WTC11 (cell line): Measurements from ENCODE around the gene UAP1L1. TPM values are rescaled to one million over a fixed set of nuclear protein-coding genes. Genes with fewer than 3 reads are reported as not detected.

Source experiments
- ATAC-seq: fragments of 200-7000 bp; cut with Tn5 transposase; 2 replicates; pipeline ENCODE4 v1.10.0; 2021; ENCODE audit warnings: mild to moderate bottlenecking, moderate library complexity
- CTCF ChIA-PET: fragments of 300-600 bp; sonication (Branson Sonifier 250); formaldehyde crosslinking; loops from one replicate; lab custom pipeline; 2021; ENCODE audit warnings: antibody characterized with exemption; lab: Charles Lee
- POLR2A ChIA-PET: fragments of 350-600 bp; sonication (Branson Sonifier 250); formaldehyde crosslinking; loops from one replicate; lab custom pipeline; 2021; ENCODE audit warnings: antibody characterized with exemption; lab: Charles Lee
- DNase-seq: peaks from one replicate; pipeline ENCODE4 v3.0.0; 2021; ENCODE audit warnings: low spot score
- H3K27ac Mint-ChIP-seq: 2 replicates; pipeline ENCODE4 v1.8.0; 2021; ENCODE audit warnings: mixed read lengths
- H3K27me3 Mint-ChIP-seq: 2 replicates; pipeline ENCODE4 v1.8.0; 2021; ENCODE audit warnings: low read depth, mild to moderate bottlenecking, moderate library complexity, mixed read lengths
- H3K36me3 Mint-ChIP-seq: 2 replicates; pipeline ENCODE4 v1.8.0; 2021; ENCODE audit warnings: mixed read lengths
- H3K4me1 Mint-ChIP-seq: 2 replicates; pipeline ENCODE4 v1.8.0; 2022; ENCODE audit warnings: mixed read lengths
- H3K4me3 Mint-ChIP-seq: 2 replicates; pipeline ENCODE4 v1.8.0; 2021; ENCODE audit warnings: mild to moderate bottlenecking, moderate library complexity, mixed read lengths
- H3K9me3 Mint-ChIP-seq: 2 replicates; pipeline ENCODE4 v1.8.0; 2021; ENCODE audit warnings: mixed read lengths
- CBFB ChIP-seq: sonication (generic); formaldehyde crosslinking; IDR thresholded peaks from 2 replicates; pipeline ENCODE4 v1.8.1; 2022; ENCODE audit warnings: mild to moderate bottlenecking, low read depth, missing genetic modification reagents
- CREM ChIP-seq: sonication (generic); formaldehyde crosslinking; IDR thresholded peaks from 2 replicates; pipeline ENCODE4 v1.8.1; 2022; ENCODE audit warnings: mild to moderate bottlenecking, missing genetic modification reagents, moderate library complexity
- ESRRA ChIP-seq: sonication (generic); formaldehyde crosslinking; IDR thresholded peaks from 2 replicates; pipeline ENCODE4 v1.8.1; 2022; ENCODE audit warnings: mild to moderate bottlenecking, missing genetic modification reagents, borderline replicate concordance
- HMGA2 ChIP-seq: fragments of 250-450 bp; sonication (Bioruptor Pico); IDR thresholded peaks from 2 replicates; pipeline ENCODE4 v1.4.0; 2021; ENCODE audit warnings: mild to moderate bottlenecking, moderate library complexity
- IRF2 ChIP-seq: sonication (generic); formaldehyde crosslinking; IDR thresholded peaks from 2 replicates; pipeline ENCODE4 v1.8.0; 2022; ENCODE audit warnings: low read depth, missing genetic modification reagents, borderline replicate concordance
- KAT7 ChIP-seq: sonication (generic); formaldehyde crosslinking; IDR thresholded peaks from 2 replicates; pipeline ENCODE4 v1.8.1; 2023; ENCODE audit warnings: missing genetic modification reagents, mild to moderate bottlenecking, borderline replicate concordance
- NFE2L1 ChIP-seq: sonication (generic); formaldehyde crosslinking; IDR thresholded peaks from 2 replicates; pipeline ENCODE4 v1.8.1; 2023; ENCODE audit warnings: missing genetic modification reagents
- NR1H2 ChIP-seq: sonication (generic); formaldehyde crosslinking; IDR thresholded peaks from 2 replicates; pipeline ENCODE4 v1.9.0; 2021; ENCODE audit warnings: mild to moderate bottlenecking, moderate library complexity, missing genetic modification reagents
- NR3C1 ChIP-seq: sonication (generic); formaldehyde crosslinking; conservative IDR thresholded peaks from 2 replicates; pipeline ENCODE4 v1.8.1; 2023; ENCODE audit warnings: low read depth, mild to moderate bottlenecking, missing genetic modification reagents
- RORB ChIP-seq: fragments of 250-450 bp; sonication (Bioruptor Pico); IDR thresholded peaks from 2 replicates; pipeline ENCODE4 v1.9.0; 2021; ENCODE audit warnings: mild to moderate bottlenecking
- SMAD4 ChIP-seq: sonication (generic); formaldehyde crosslinking; IDR thresholded peaks from 2 replicates; pipeline ENCODE4 v1.8.0; 2022; ENCODE audit warnings: mild to moderate bottlenecking, missing genetic modification reagents
- SOX15 ChIP-seq: fragments of 250-450 bp; sonication (Bioruptor Pico); IDR thresholded peaks from 2 replicates; pipeline ENCODE4 v1.9.0; 2021; ENCODE audit warnings: mild to moderate bottlenecking
- TCF7 ChIP-seq: sonication (generic); formaldehyde crosslinking; IDR thresholded peaks from 2 replicates; pipeline ENCODE4 v1.8.0; 2022; ENCODE audit warnings: mild to moderate bottlenecking, low read depth, missing genetic modification reagents, moderate library complexity
- ZNF423 ChIP-seq: fragments of 250-450 bp; sonication (Bioruptor Pico); IDR thresholded peaks from 2 replicates; pipeline ENCODE4 v2.1.2; 2022; ENCODE audit warnings: mild to moderate bottlenecking, moderate library complexity
- total RNA-seq: library from RNA; stranded (reverse); gene quantifications from 3 replicates; pipeline ENCODE4 v1.2.3, GENCODE V29; 2021
- TF ChIP-seq, protein P1 (sequence below): sonication (generic); formaldehyde crosslinking; conservative IDR thresholded peaks from 2 replicates; pipeline ENCODE4 v1.8.1; 2022; ENCODE audit warnings: mild to moderate bottlenecking, missing genetic modification reagents
- TF ChIP-seq, protein P2 (sequence below): sonication (generic); formaldehyde crosslinking; IDR thresholded peaks from 2 replicates; pipeline ENCODE4 v1.8.0; 2022; ENCODE audit warnings: mild to moderate bottlenecking, missing genetic modification reagents
- TF ChIP-seq, protein P3 (sequence below): sonication (generic); formaldehyde crosslinking; IDR thresholded peaks from 2 replicates; pipeline ENCODE4 v1.8.1; 2023; ENCODE audit warnings: mild to moderate bottlenecking, missing genetic modification reagents, moderate library complexity
- TF ChIP-seq, protein P4 (sequence below): fragments of 250-450 bp; sonication (Bioruptor Pico); IDR thresholded peaks from 2 replicates; pipeline ENCODE4 v1.9.0; 2021; ENCODE audit warnings: moderate library complexity, mild to moderate bottlenecking, inconsistent platforms, borderline replicate concordance
- TF ChIP-seq, protein P5 (sequence below): sonication (generic); formaldehyde crosslinking; IDR thresholded peaks from 2 replicates; pipeline ENCODE4 v1.8.1; 2023; ENCODE audit warnings: mild to moderate bottlenecking, missing genetic modification reagents
- TF ChIP-seq, protein P6 (sequence below): sonication (generic); formaldehyde crosslinking; IDR thresholded peaks from 2 replicates; pipeline ENCODE4 v1.8.0; 2022; ENCODE audit warnings: mild to moderate bottlenecking, missing genetic modification reagents
- TF ChIP-seq, protein P7 (sequence below): fragments of 250-450 bp; sonication (Bioruptor Pico); conservative IDR thresholded peaks from 2 replicates; pipeline ENCODE4 v1.9.0; 2021; ENCODE audit warnings: mild to moderate bottlenecking

Gene UAP1L1
- total RNA-seq, 1 experiment from 2014 or later: 17.7 TPM

DNA sequence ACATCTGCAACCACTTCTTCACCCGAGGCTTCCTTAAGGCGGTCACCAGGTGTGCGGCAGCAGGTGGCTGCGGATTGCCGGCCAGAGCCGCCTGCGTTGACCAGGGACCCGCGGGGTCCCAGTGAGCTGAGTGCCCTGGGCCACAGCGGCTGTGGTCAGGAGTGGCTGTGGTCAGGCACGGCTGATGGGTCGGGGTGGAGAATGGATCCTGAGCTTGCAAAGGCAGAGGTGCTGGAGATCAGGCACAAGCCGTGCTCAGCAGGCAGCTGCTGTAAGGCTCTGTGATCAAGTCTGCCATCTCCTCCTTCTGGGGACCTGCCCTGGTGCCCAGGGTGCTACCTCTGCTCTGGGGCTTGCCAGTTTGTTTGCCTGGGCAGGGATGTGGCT, 2.1 kb downstream of the UAP1L1 start:
- Mint-ChIP-seq H3K4me3 (peak overlapping the region; percentile 25; the same call in 1 of the 2 replicates), H3K27ac (no peak overlapping the region), H3K9me3 (no peaks in the 10 kb centered on the region), H3K4me1 (peaks cover 12% of the 10 kb centered on the region), H3K36me3 (no peaks in the 10 kb centered on the region), H3K27me3 (peaks cover 39% of the 10 kb centered on the region)
- CTCF ChIA-PET: interaction anchor here (2.0 to 4.3 kb wide), 3 partner anchors 11 to 44 kb away, joined by 7 to 69 read pairs (median 10); partner anchors contain the start of gene SAPCD2
- TF ChIP-seq CBFB (CRISPR knock-in tag) (no peak), SOX15 (CRISPR knock-in tag) (no peak), NR1H2 (no peak), ZNF423 (CRISPR knock-in tag) (no peak), NFE2L1 (CRISPR knock-in tag) (no peak), RORB (CRISPR knock-in tag) (no peak), NR3C1 (CRISPR knock-in tag) (no peak)
- TF ChIP-seq, protein P1, sequence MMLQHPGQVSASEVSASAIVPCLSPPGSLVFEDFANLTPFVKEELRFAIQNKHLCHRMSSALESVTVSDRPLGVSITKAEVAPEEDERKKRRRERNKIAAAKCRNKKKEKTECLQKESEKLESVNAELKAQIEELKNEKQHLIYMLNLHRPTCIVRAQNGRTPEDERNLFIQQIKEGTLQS (CRISPR knock-in tag): 0 out of 2 replicates have a peak, but pooled peaks have one; percentile 41
- TF ChIP-seq, protein P2, sequence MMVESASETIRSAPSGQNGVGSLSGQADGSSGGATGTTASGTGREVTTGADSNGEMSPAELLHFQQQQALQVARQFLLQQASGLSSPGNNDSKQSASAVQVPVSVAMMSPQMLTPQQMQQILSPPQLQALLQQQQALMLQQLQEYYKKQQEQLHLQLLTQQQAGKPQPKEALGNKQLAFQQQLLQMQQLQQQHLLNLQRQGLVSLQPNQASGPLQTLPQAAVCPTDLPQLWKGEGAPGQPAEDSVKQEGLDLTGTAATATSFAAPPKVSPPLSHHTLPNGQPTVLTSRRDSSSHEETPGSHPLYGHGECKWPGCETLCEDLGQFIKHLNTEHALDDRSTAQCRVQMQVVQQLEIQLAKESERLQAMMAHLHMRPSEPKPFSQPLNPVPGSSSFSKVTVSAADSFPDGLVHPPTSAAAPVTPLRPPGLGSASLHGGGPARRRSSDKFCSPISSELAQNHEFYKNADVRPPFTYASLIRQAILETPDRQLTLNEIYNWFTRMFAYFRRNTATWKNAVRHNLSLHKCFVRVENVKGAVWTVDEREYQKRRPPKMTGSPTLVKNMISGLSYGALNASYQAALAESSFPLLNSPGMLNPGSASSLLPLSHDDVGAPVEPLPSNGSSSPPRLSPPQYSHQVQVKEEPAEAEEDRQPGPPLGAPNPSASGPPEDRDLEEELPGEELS (CRISPR knock-in tag): no peak
- ATAC-seq (no peak), DNase-seq (no peak)
- POLR2A ChIA-PET: no interaction called here

DNA sequence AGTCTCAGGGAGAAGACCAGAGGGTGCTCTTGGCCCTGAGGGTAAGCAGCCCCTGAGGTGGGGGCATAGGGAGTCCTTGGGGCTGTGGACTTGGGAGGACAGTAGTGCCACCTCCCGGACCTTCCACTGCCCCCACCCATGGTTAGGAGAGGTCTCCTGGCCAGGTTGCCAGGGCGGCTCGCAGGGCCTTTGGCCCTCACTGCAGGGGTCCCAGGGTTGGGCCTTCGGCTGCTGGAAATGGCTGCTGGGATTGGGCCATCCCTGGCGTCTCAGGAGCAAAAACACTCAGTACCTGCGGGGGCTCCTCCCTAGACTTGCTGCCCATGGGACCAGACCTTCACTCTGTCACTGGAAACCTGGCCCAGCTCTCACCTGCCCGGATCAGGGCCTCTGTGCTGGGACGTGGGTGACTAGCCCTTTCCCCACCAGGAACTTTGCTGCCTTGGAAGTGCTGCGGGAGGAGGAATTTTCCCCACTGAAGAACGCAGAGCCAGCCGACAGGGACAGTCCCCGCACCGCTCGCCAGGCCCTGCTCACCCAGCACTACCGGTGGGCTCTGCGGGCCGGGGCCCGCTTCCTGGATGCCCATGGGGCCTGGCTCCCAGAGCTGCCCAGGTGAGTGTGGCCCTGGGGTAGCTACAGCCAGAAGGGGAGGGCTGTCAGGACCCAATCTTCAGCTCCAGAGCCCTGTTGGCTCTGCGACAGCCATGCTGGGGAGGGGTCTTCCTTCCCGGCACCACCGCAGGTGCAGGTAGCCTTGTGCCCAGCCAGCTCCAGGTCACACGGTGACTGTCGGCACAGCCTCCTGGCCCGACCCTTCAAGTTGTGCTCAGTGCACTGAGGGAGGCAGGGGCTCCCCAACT, 3.2 kb downstream of the UAP1L1 start:
- H3K4me1 Mint-ChIP-seq: peaks cover 3% of the 10 kb centered on the region
- DNase-seq (no peak), ATAC-seq (no peak)
- H3K36me3 Mint-ChIP-seq: no peaks in the 10 kb centered on the region
- CTCF ChIA-PET: interaction anchor here (1.0 to 3.0 kb wide), 5 partner anchors 10 to 45 kb away, joined by 4 to 11 read pairs (median 7); partner anchors contain the start of gene SAPCD2
- TF ChIP-seq CREM: no peak
- no peak for TF ChIP-seq TCF7 (CRISPR knock-in tag)
- TF ChIP-seq, protein P3, sequence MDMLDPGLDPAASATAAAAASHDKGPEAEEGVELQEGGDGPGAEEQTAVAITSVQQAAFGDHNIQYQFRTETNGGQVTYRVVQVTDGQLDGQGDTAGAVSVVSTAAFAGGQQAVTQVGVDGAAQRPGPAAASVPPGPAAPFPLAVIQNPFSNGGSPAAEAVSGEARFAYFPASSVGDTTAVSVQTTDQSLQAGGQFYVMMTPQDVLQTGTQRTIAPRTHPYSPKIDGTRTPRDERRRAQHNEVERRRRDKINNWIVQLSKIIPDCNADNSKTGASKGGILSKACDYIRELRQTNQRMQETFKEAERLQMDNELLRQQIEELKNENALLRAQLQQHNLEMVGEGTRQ (CRISPR knock-in tag): no peak
- TF ChIP-seq, protein P4, sequence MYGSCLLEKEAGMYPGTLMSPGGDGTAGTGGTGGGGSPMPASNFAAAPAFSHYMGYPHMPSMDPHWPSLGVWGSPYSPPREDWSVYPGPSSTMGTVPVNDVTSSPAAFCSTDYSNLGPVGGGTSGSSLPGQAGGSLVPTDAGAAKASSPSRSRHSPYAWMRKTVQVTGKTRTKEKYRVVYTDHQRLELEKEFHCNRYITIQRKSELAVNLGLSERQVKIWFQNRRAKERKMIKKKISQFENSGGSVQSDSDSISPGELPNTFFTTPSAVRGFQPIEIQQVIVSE (CRISPR knock-in tag): no peak
- TF ChIP-seq, all 79 proteins: peak for 0
- POLR2A ChIA-PET: no interaction called here
- Mint-ChIP-seq H3K27me3 (peaks cover 39% of the 10 kb centered on the region), H3K4me3 (no peak overlapping the region), H3K27ac (no peak overlapping the region), H3K9me3 (no peaks in the 10 kb centered on the region)

DNA sequence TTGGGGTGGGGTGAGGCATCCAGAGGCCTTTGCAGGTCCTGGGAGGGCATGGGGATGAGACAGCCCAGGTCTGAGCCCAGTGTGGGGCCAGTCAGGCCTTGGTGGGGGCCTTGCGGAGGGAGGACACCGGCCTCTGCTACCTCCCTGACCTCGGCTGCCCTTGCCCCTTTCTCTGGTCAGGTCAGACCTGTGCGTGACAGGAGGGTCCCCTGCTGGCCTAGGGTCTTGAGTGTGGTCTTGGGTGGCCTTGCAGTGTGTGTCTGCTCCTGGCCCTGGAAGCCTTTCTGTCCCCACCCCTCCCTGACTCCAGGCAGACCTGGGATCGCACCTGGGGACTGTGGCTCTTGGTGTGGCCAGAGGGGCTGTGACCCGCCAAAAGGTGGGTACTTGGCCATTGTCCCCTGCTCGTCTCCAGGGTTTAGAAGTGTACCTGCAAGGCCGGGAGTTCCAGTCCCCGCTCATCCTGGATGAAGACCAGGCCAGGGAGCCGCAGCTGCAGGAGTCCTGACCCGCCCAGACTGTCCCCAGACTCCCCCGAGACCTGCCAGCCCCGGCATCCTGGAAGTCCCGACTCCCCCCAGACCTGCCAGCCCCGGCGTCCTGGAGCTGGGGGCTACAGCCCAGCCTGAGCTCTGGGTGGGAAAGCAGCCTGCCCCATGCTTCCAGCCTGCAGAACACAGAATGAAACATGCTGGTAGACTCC, 5.1 kb downstream of the UAP1L1 start:
- CTCF ChIA-PET: interaction anchor here (0.6 to 8.7 kb wide), 5 partner anchors 12 to 47 kb away, joined by 4 to 177 read pairs (median 10); partner anchors contain the start of gene SAPCD2
- ATAC-seq (no peak), DNase-seq (no peak)
- POLR2A ChIA-PET: no interaction called here
- Mint-ChIP-seq H3K27ac (no peak overlapping the region), H3K9me3 (no peaks in the 10 kb centered on the region), H3K4me3 (no peak overlapping the region), H3K36me3 (no peaks in the 10 kb centered on the region), H3K27me3 (peaks cover 33% of the 10 kb centered on the region), H3K4me1 (peaks cover 6% of the 10 kb centered on the region)
- TF ChIP-seq ESRRA (CRISPR knock-in tag): no peak
- TF ChIP-seq IRF2: no peak
- no peak for TF ChIP-seq HMGA2 (CRISPR knock-in tag)
- TF ChIP-seq, protein P5, sequence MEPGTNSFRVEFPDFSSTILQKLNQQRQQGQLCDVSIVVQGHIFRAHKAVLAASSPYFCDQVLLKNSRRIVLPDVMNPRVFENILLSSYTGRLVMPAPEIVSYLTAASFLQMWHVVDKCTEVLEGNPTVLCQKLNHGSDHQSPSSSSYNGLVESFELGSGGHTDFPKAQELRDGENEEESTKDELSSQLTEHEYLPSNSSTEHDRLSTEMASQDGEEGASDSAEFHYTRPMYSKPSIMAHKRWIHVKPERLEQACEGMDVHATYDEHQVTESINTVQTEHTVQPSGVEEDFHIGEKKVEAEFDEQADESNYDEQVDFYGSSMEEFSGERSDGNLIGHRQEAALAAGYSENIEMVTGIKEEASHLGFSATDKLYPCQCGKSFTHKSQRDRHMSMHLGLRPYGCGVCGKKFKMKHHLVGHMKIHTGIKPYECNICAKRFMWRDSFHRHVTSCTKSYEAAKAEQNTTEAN (CRISPR knock-in tag): no peak
- TF ChIP-seq KAT7: no peak
- TF ChIP-seq SMAD4: no peak
- TF ChIP-seq, protein P6, sequence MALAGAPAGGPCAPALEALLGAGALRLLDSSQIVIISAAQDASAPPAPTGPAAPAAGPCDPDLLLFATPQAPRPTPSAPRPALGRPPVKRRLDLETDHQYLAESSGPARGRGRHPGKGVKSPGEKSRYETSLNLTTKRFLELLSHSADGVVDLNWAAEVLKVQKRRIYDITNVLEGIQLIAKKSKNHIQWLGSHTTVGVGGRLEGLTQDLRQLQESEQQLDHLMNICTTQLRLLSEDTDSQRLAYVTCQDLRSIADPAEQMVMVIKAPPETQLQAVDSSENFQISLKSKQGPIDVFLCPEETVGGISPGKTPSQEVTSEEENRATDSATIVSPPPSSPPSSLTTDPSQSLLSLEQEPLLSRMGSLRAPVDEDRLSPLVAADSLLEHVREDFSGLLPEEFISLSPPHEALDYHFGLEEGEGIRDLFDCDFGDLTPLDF (CRISPR knock-in tag): no peak
- TF ChIP-seq, protein P7, sequence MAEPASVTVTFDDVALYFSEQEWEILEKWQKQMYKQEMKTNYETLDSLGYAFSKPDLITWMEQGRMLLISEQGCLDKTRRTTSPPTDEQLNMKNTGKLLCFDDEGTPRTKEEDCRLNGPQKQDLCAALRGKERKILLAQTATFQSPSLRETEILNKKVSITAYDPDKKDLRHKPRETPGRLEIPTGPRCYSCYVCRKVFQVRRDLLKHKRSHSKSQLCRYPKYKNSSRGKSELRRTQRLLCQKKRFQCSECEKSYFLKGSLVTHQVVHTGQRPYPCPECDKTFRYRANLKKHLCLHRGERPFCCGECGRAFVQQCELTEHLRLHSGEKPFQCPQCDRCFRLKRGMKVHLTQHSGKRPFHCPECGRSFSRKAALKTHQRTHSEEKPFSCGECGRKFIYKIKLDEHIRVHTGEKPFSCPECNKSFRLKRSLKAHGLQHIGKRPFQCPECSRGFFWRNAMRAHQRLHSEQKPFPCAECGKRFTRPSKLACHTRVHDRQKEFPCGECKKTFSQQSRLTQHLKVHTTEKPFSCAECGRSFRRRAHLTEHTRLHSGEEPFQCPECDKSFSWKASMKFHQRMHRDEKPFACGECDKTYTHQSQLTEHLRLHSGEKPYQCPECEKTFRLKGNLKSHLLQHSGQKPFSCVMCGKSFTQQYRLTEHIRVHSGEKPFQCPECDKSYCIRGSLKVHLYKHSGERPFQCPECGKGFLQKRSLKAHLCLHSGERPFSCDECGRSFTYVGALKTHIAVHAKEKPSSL (CRISPR knock-in tag): no peak
